Loucy (cell line): ENCODE results near the gene GALR2.

Source experiments
- H2AFZ ChIP-seq: fragments of 200-600 bp; sonication (generic); 2 replicates; pipeline ENCODE4 v1.6.0; 2016; ENCODE audit warnings: antibody characterized with exemption, mild to moderate bottlenecking, low read length, moderate library complexity
- H3F3A ChIP-seq: fragments of 200-600 bp; 2 replicates; pipeline ENCODE4 v1.6.0; 2016; ENCODE audit warnings: antibody characterized with exemption, low read depth, mild to moderate bottlenecking
- H3K27me3 ChIP-seq: fragments of 200-600 bp; sonication (generic); 2 replicates; pipeline ENCODE4 v1.6.1; 2014; ENCODE audit warnings: low read length, mild to moderate bottlenecking; ENCODE audit not compliant: insufficient read depth, poor library complexity, severe bottlenecking
- H3K36me3 ChIP-seq: fragments of 200-600 bp; sonication (generic); 2 replicates; pipeline ENCODE4 v1.6.1; 2016; ENCODE audit warnings: low read length; ENCODE audit not compliant: insufficient read depth
- H3K4me1 ChIP-seq: fragments of 200-600 bp; sonication (generic); 2 replicates; pipeline ENCODE4 v1.5.1; 2014; ENCODE audit warnings: low read length, mild to moderate bottlenecking; ENCODE audit not compliant: insufficient read depth, poor library complexity, severe bottlenecking
- H3K4me2 ChIP-seq: fragments of 200-600 bp; sonication (generic); 2 replicates; pipeline ENCODE4 v1.6.0; 2014; ENCODE audit warnings: antibody characterized with exemption, low read length, low read depth, mild to moderate bottlenecking; ENCODE audit not compliant: poor library complexity, severe bottlenecking
- H3K4me3 ChIP-seq: fragments of 200-600 bp; sonication (generic); 2 replicates; pipeline ENCODE4 v1.5.1; 2014; ENCODE audit warnings: low read length, mild to moderate bottlenecking, mixed read lengths; ENCODE audit not compliant: poor library complexity, severe bottlenecking
- H3K79me2 ChIP-seq: fragments of 200-600 bp; sonication (generic); 2 replicates; pipeline ENCODE4 v1.6.1; 2014; ENCODE audit warnings: low read length; ENCODE audit not compliant: insufficient read depth
- H3K9ac ChIP-seq: fragments of 200-600 bp; sonication (generic); 2 replicates; pipeline ENCODE4 v1.6.0; 2014; ENCODE audit warnings: mild to moderate bottlenecking, low read depth, low read length, moderate library complexity; ENCODE audit not compliant: poor library complexity, severe bottlenecking
- H3K9me2 ChIP-seq: fragments of 200-600 bp; sonication (generic); replicated peaks from 2 replicates; pipeline ENCODE4 v1.6.1; 2016; ENCODE audit warnings: low read depth, low read length, mixed read lengths
- H3K9me3 ChIP-seq: fragments of 200-600 bp; sonication (generic); 2 replicates; pipeline ENCODE4 v1.6.1; 2014; ENCODE audit warnings: mild to moderate bottlenecking, antibody characterized with exemption, low read length, low read depth; ENCODE audit not compliant: insufficient read depth
- H4K20me1 ChIP-seq: fragments of 200-600 bp; sonication (generic); 2 replicates; pipeline ENCODE4 v1.6.0; 2014; ENCODE audit warnings: antibody characterized with exemption, low read length, mild to moderate bottlenecking; ENCODE audit not compliant: insufficient read depth, poor library complexity, severe bottlenecking
- EZH2phosphoT487 ChIP-seq: fragments of 200-600 bp; IDR thresholded peaks from 2 replicates; pipeline ENCODE4 v1.6.1; 2018; ENCODE audit warnings: antibody characterized with exemption, mild to moderate bottlenecking, moderate library complexity, borderline replicate concordance
- TF ChIP-seq, protein P1 (sequence below): fragments of 200-600 bp; sonication (generic); conservative IDR thresholded peaks from 2 replicates; pipeline ENCODE4 v1.5.1; 2014; ENCODE audit warnings: mild to moderate bottlenecking, antibody characterized with exemption, low read length

GALR2 gene, protein sequence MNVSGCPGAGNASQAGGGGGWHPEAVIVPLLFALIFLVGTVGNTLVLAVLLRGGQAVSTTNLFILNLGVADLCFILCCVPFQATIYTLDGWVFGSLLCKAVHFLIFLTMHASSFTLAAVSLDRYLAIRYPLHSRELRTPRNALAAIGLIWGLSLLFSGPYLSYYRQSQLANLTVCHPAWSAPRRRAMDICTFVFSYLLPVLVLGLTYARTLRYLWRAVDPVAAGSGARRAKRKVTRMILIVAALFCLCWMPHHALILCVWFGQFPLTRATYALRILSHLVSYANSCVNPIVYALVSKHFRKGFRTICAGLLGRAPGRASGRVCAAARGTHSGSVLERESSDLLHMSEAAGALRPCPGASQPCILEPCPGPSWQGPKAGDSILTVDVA

DNA sequence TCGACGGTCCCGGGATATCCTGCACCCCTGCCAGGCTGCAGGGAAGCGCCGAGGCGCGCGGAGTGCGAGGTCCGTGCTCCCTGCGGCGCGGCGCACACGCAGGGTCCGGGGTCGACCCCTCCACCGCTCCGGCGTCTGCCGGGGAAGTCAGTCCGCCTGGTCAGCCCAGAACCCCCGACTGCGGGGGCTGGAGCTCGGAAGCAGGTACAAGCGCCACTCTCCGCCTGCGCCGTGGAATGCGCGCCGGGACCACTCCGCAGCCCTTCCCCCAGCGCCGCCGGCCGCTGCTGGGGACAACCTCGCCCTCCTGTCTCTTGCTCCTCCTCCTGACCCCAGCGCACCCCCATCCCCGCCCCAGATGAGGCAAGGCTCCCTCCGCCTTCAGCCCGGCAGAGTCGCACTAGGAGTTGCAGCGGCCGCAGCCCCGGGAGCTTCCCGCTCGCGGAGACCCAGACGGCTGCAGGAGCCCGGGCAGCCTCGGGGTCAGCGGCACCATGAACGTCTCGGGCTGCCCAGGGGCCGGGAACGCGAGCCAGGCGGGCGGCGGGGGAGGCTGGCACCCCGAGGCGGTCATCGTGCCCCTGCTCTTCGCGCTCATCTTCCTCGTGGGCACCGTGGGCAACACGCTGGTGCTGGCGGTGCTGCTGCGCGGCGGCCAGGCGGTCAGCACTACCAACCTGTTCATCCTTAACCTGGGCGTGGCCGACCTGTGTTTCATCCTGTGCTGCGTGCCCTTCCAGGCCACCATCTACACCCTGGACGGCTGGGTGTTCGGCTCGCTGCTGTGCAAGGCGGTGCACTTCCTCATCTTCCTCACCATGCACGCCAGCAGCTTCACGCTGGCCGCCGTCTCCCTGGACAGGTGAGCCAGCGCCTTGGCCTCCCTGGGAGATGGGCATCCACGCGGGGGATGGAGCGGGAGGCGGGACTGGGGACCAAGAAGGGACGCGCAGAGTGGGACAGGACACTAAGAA, at the start of gene GALR2:
Gene GALR2 (plus strand): TSS at position 392 of the 974 bp plus-strand sequence. CDS start 103 bp downstream, at position 495.
- H3K79me2 ChIP-seq: peaks cover 32% of the 10 kb centered on the region
- no peaks in the 10 kb centered on the region for H3F3A ChIP-seq
- no peak within 1 kb of the TSS for H3K4me2 ChIP-seq
- no peak within 1 kb of the TSS for H3K4me3 ChIP-seq
- H3K9me2 ChIP-seq: no peaks in the 10 kb centered on the region
- no peak within 1 kb of the TSS for H3K9ac ChIP-seq
- H4K20me1 ChIP-seq: peaks cover 12% of the 10 kb centered on the region
- no peaks in the 10 kb centered on the region for H3K9me3 ChIP-seq
- no peaks in the 10 kb centered on the region for H3K36me3 ChIP-seq
- H3K4me1 ChIP-seq: peaks cover 14% of the 10 kb centered on the region
- no peaks in the 10 kb centered on the region for H3K27me3 ChIP-seq
- no peak within 1 kb of the TSS for H2AFZ ChIP-seq
- TF ChIP-seq, protein P1, sequence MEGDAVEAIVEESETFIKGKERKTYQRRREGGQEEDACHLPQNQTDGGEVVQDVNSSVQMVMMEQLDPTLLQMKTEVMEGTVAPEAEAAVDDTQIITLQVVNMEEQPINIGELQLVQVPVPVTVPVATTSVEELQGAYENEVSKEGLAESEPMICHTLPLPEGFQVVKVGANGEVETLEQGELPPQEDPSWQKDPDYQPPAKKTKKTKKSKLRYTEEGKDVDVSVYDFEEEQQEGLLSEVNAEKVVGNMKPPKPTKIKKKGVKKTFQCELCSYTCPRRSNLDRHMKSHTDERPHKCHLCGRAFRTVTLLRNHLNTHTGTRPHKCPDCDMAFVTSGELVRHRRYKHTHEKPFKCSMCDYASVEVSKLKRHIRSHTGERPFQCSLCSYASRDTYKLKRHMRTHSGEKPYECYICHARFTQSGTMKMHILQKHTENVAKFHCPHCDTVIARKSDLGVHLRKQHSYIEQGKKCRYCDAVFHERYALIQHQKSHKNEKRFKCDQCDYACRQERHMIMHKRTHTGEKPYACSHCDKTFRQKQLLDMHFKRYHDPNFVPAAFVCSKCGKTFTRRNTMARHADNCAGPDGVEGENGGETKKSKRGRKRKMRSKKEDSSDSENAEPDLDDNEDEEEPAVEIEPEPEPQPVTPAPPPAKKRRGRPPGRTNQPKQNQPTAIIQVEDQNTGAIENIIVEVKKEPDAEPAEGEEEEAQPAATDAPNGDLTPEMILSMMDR: no peak

DNA sequence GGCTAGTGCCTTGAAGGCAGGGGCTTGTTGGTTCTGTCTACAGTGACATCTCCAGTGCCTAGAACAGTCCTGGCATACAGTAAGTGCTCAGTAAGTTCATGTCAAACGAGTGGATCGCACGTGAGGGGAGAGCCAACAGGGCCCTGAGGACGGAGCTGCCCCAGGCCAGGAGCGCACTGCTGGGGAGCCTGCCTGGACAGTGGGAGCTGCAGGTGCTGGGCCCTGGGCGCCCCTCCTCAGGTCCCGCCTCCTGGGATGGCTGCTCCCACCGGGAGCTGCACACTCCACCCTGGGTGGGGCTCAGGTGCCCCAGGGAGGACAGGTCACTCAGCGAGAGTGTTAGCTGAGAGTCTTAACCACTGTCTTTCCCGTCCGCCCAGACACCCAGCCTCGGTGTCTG, 49.3 kb upstream of the GALR2 start:
- no peaks in the 10 kb centered on the region for H3K27me3 ChIP-seq
- H3K9me2 ChIP-seq: no peaks in the 10 kb centered on the region
- H3K9me3 ChIP-seq: no peaks in the 10 kb centered on the region
- H3K79me2 ChIP-seq: no peaks in the 10 kb centered on the region
- no peak overlapping the region for H3K4me2 ChIP-seq
- H2AFZ ChIP-seq: no peak overlapping the region
- peaks cover 20% of the 10 kb centered on the region for H3K4me1 ChIP-seq
- no peaks in the 10 kb centered on the region for H3K36me3 ChIP-seq
- H3F3A ChIP-seq: peaks cover 5% of the 10 kb centered on the region; the same call in 1 of the 2 replicates
- H3K4me3 ChIP-seq: no peak overlapping the region
- H4K20me1 ChIP-seq: no peaks in the 10 kb centered on the region
- TF ChIP-seq EZH2phosphoT487: no peak
- TF ChIP-seq, protein P1: no peak
- no peak overlapping the region for H3K9ac ChIP-seq

DNA sequence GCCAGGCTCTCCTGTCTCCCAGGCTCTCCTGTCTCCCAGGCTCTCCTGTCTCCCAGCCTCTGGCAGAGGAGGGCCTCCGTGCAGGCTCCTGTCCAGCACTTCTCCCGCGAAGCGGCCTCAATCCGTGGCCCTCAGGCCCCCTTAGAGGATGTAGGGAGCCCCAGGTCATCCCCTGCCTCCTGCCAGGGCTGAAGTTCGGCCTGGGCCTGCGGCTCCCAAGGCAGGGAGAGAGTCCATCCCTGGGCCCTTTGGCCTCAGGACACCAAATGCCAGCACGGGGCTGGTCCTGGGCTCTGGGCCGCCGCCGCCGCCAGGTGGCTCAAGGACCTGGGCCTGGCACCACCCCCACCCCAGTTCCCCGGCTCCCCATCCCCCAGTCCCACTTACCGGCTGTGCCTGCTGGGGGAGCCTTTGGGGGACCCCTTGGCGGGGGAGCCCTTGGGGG, 47.8 kb upstream of the GALR2 start:
- peaks cover 5% of the 10 kb centered on the region; the same call in 1 of the 2 replicates for H3F3A ChIP-seq
- no peaks in the 10 kb centered on the region for H3K79me2 ChIP-seq
- H3K9ac ChIP-seq: no peak overlapping the region
- H3K4me2 ChIP-seq: no peak overlapping the region
- TF ChIP-seq, protein P1: no peak
- no peak for TF ChIP-seq EZH2phosphoT487
- H3K9me2 ChIP-seq: no peaks in the 10 kb centered on the region
- H2AFZ ChIP-seq: no peak overlapping the region
- H3K27me3 ChIP-seq: no peaks in the 10 kb centered on the region
- H4K20me1 ChIP-seq: no peaks in the 10 kb centered on the region
- H3K9me3 ChIP-seq: no peaks in the 10 kb centered on the region
- H3K4me1 ChIP-seq: peaks cover 24% of the 10 kb centered on the region
- H3K4me3 ChIP-seq: no peak overlapping the region
- H3K36me3 ChIP-seq: no peaks in the 10 kb centered on the region
